ENCODE results near the gene ACOT2.

- no peak for TF ChIP-seq EZH2 (IDR thresholded peaks at IDR 0.05; ENCODE audit: borderline replicate concordance, low read length)
- TF ChIP-seq CTCF (IDR thresholded peaks at IDR 0.05; ENCODE audit: low read length): no peak
These were observed 25.5 kb downstream of the ACOT2 start for GRCh38 chr14:73594491-73594890.
